Left ventricle myocardium superior (tissue), 1 donor: ENCODE data around the gene FHIT. TPM values are rescaled to one million over a fixed set of nuclear protein-coding genes. Genes with fewer than 3 reads are reported as not detected.

ENCODE experiments used
- ATAC-seq: fragments of 200-7000 bp; cut with Tn5 transposase; one replicate; pipeline ENCODE4 v1.9.1; 2020; ENCODE audit warnings: mild to moderate bottlenecking, moderate library complexity
- DNase-seq: peaks from one replicate; pipeline ENCODE4 v3.0.0-alpha.2; 2020
- intact Hi-C: fragments of 100-400 bp; cut with micrococcal nuclease; formaldehyde crosslinking; loops from one replicate; pipeline ENCODE4 v1.11.0; 2022
- total RNA-seq: library from RNA; stranded (reverse); fragmentation: NEBNext Ultra II Directional; extraction: Animal tissue kit (Norgen Biotek cat#: 25700); gene quantifications from one replicate; pipeline ENCODE4 v1.2.1, GENCODE V29; 2021
- donor health status: DM: no; HTN: yes; CAD: no; lungs with severe emphysema.

The FHIT gene
- total RNA-seq, 1 donor from 2014 or later: 18.2 TPM

DNA sequence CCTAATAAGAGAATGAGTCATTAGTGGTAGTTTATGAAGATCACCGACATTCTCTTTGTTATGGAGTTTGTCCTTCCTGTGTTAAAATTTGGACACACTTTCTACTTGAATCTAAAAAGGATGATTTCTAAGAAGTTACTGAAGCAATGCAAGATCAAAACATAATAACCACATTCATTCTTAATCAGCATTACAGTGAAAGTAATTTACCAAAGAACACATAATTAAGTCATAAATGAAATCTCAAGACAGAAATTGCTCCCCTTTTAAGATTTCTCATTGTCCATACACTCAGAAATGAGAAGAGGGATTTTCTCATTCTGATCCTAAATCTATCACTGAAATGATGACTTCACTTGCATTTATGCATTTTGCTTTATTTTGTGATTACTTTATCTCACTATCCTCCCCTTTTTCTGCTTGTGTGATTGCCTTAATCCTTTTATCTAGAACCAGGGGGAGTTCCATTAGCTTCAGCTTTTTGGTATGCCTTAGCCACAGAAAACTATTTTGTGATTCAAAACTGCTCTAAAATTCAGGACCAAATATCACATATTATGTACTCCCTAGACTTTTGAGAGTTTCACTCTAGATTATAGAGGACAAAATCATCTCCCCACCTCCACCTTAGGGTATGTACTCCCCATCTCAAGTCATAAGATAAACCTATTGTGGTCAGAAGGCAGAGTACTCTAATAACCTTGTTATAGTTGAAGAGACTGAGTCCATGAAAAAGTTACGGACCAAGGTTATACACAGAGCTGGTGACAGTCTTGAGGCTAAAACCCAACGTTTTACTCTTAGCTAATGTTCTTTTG is 1383.9 kb downstream of the FHIT start:
- intact Hi-C loops: no loop called here
- ATAC-seq (no peak), DNase-seq (no peak)

- DNase-seq: no peak
- intact Hi-C loops: no loop called here
- peak; percentile 34 for ATAC-seq
These were observed 1385.2 kb downstream of the FHIT start for GRCh38 chr3:59866076-59866475.

DNA sequence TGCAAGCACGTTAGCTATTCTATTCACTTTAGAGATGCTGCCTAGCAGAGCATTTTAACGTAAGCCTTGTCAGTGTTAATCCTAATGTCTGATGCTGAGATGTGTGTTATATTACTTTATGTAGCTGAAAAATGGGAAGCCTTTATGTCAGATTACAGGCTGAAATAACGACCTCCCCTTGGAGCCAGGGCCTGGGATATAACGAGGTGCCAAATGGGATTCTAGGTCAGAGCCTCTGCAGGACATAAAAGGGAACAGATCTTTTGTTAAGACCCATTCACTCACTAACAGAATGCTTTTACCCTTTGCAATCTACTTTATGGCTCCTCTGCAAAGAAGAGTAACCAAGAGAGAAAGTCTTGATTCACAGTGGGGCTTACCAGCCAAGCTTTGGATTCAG is 1385.9 kb downstream of the FHIT start:
- DNase-seq (no peak), ATAC-seq (no peak)
- intact Hi-C loops: no loop called here

DNA sequence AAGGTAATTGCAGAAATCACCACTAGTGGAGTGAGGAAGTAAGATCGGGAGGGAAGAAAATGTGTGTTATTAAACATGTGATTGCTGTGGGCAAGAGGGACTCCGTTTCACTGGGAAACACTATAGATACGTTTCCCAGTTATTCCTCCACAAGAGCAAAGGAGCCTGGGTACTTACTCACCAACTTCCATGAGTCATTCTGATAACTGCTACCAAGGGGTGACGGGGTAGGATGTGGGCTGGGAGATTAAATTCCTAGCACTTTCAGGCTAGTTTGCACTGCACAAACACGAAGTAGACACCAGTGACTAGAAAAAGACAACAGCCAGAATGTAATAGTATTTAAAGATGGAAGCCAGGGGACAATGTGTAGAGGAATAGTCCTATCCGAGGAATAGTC is 1388.6 kb downstream of the FHIT start:
- ATAC-seq: no peak
- intact Hi-C loops: no loop called here

DNA sequence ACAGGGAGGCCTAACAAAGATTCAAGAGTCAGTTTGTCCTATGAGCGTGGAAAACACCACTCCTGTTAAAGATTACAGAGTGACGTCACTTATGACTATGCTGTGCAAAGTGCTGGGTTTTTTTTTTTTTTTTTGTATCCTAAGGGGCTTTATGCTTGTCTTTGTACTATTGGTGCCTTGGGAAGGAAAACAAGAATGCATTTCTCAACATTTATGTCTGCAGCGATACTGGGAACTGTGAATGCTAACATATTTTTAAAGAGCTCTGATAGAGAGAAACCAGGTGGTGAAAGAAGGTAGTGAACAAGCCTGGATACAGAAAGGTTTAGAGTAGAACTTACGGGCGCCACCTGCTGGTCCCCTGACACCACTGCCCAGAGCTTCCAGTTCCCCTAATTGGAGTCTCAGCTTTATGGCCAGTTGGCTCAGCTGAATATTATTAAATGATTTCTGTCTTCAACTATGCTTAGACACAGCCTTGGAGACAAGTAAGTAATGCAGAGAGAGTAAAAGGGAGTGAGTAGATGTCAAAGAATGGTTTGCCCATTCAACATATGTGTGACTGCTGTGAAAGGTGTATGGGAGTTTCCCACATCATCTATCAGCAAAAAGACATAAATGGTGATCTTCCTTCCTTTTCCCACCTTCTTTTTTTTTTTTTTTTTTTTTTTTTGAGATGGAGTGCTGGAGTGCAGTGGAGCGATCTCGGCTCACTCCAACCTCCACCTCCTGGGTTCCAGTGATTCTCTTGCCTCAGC is 1393.5 kb downstream of the FHIT start:
- ATAC-seq (peak; percentile 98), DNase-seq (peak; percentile 88)
- intact Hi-C loops: loop anchor here (2.0 to 5.0 kb wide), 2 partner anchors 283 to 645 kb away; no protein-coding TSS in a partner anchor

More for the DNA sequence above, 1388.6 kb downstream of the FHIT start:
- DNase-seq: no peak

DNA sequence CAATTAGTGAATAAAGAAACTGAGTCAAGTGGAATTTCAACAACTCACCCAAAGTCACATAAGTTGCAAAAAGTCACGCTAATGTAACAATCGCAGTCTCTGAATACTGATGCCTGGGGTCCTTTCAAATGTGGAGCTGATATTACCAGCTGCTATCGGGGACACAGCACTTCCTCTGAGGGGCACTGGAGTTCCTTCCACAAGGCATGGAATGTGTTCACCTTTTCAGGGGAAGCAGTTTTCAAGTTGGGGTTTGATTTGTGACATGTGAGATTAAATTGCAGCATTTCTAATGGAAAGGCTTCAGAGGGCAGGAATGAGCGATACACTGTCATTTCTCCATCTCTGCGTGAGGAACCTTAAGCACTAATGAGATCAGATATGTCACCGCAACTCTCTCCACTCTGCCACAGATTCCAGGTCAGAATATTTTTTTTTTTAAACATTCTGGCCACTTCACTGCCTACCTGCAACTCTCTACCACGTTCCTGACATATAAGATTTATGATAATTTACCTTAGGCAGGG is 1394.3 kb downstream of the FHIT start:
- ATAC-seq (no peak), DNase-seq (no peak)

DNA sequence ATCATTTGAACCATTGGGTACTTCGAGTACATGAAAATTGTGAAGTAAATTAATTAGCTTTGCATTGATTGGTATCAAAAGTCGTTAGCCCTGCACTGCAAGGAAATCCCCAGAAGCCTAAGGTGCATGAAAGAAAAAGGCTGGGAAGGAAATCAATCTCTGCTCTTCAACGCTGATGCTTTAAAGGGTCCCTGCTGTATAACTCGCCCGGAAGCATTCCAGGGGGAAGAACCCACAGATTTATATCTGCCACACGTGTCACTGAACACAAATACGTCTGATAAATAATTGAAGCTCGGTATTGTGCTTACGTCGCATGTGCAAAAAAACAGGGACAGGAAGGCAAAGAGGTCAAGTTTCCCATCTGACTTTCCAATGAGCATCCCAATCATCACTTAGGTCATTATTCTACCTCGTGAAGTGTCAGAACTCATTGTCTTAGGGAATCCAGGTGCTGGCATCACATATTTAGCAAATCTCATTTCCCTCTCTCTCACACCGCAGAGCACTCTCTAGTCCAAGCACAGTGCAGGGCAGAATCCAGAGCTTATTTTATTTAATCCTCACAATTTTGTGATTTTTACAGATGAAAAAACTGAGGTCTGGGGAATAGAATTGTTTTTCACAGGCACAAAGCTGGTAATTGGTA is 1397.1 kb downstream of the FHIT start:
- intact Hi-C loops: no loop called here
- ATAC-seq (no peak), DNase-seq (no peak)

More for the DNA sequence above, 1394.3 kb downstream of the FHIT start:
- intact Hi-C loops: loop anchor here (2.0 to 5.0 kb wide), 2 partner anchors 282 to 645 kb away; no protein-coding TSS in a partner anchor

DNA sequence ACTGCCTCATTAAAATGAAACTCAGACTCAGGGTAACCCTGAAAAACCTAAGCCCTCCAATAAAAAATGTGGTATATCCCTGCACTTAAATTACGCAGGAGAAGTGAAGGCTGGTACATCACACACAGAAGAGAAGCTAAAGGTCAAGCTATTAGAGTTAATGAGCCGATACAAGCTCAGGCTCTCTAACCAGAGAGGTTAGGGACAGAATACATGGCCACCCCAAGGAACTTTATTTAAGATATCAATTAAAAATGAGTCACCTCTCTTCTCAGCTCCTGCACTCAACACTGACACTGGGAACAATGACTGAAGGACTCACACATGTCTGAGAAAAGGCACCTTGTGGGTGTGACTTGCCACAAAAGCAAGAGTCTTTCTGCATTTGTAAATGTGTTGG is 1400.8 kb downstream of the FHIT start:
- no peak for ATAC-seq
- DNase-seq: no peak
- intact Hi-C loops: no loop called here

GRCh38 chr3:59845386-59845785 is 1405.9 kb downstream of the FHIT start:
- DNase-seq (no peak), ATAC-seq (no peak)
- intact Hi-C loops: no loop called here

- intact Hi-C loops: no loop called here
- DNase-seq (no peak), ATAC-seq (no peak)
These were observed 1407.4 kb downstream of the FHIT start for GRCh38 chr3:59843821-59844220.

DNA sequence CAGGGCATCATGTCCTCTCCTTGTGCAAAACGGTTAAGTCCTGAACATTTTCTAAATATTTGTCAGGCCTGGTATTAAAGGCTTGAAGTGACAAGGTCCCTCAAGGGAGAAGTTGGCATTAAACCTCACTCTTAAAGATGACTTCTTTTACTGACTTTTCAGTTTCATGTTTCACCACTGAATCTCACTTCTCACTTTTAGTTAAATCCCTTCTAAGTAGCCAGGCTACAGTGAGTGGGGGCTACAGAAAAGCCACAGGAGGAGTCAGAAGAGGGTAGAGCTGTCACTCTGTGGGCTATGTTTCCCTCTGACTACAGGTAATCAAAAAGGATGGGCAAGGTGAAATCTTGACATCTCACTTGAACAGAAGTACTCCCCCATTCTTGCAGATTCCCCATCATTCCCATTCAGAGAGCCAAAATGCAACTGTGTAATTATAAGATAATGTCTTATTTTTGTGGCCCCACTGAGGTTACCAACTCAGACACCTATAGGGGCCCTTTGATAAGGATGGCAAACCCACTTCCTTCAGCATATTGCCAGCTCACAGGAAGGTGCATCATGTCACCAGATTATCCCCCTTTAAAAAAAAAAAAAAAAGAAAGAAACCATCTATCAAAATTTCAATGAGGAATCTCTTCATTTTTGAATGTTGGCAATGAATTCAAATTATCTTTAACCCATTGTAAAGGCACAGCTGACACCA is 1411.3 kb downstream of the FHIT start:
- ATAC-seq (no peak), DNase-seq (no peak)
- intact Hi-C loops: no loop called here

DNA sequence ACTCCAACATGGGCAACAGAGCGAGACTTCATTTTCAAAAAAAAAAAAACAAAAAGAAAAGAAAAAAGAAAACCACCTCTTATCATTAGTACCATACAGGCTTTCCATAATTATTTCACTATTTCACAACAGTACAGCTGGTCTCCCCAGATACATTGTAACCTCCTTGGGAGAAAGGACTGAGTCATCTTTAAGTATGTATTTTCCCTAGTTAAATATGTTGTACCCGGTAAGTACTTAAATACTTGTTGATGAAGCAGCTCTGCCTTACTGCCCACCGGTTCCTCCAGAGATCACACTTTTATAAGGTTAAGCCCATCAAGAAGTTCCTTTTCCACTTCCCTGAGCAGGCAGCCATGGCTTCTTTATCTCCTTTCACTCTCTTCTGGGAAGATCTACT is 1412.0 kb downstream of the FHIT start:
- DNase-seq (no peak), ATAC-seq (no peak)
- intact Hi-C loops: no loop called here

DNA sequence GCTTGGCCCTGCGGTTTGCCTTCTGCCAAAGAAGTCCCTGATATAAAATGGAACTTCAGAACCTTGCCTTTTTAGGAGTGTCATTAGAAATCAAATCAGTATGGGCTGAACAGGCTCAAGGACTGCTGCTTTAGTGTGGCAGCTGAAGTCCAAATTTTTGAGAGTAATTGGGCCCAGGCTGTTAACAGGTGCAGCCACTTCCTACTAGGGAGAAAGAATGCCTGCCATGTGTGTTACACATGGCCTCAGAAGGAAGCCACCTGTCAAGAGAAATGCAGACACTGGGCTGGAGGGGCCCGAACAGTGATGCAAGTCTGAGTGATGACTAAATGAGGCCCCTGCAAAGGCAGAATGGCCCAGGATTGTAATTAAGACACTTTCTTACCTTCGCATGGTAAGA is 1414.7 kb downstream of the FHIT start:
- ATAC-seq: peak; percentile 54
- intact Hi-C loops: no loop called here
- DNase-seq: no peak

DNA sequence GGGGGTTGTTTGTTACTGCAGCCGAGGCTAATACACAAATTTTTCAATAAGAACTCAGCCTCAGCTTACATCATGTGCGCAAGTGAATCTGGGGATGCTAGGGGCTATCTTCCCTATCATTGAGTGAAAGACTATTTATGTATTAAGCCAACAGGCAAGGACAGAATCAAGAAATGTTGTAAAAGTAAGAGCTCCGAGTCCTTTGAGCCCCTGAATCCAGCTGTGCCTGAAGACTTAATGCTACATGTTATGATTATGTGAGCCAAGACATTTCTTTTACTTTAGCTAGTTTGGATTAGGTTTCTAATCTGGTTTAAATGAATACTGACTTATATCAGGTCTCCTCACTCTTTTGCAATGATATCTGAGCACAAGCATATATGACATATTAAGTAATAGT is 1418.5 kb downstream of the FHIT start:
- no peak for DNase-seq
- intact Hi-C loops: no loop called here

DNA sequence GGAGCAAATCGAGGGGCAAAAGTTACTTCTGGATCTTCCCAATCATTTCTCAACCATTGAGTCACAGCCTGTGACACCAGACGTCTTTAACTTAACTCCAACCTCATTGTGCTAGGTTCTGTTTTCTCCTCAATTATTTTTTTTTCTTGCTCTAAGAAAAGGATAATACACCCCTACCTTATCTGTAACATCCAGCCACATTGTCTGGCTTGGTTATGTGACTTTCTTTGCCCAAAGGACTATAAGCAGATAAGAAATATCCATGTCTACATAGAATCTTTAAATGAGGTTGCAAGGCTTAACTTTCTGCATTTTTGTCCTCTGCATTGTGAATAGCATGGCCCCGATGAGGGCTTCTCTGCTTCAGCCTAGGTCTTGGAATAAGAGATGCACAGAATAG is 1419.0 kb downstream of the FHIT start:
- DNase-seq (no peak), ATAC-seq (no peak)
- intact Hi-C loops: no loop called here

More for the DNA sequence above, 1418.5 kb downstream of the FHIT start:
- ATAC-seq: no peak

- ATAC-seq (peak; percentile 94), DNase-seq (no peak)
- intact Hi-C loops: no loop called here
These were observed 1419.9 kb downstream of the FHIT start for GRCh38 chr3:59831394-59831793.

DNA sequence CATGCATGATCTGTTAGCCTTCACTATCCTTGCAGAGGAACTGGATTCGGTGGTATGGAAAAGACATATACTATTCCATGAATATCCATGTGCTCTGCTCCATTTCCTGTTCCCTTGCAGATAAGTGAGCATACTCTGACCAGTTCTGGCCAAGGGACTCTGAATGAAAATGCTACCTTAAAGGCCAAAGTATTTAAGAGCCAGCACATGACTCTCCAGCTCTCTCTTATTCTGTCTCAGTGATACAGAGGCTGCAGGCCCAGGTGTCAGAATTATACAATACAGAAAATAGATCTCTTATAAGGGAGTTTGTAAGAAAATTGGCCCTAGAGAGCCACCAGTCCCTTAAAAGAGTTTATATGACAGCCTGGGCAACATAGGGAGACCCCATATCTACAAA is 1421.7 kb downstream of the FHIT start:
- intact Hi-C loops: no loop called here
- no peak for DNase-seq
- peak; percentile 67 for ATAC-seq

DNA sequence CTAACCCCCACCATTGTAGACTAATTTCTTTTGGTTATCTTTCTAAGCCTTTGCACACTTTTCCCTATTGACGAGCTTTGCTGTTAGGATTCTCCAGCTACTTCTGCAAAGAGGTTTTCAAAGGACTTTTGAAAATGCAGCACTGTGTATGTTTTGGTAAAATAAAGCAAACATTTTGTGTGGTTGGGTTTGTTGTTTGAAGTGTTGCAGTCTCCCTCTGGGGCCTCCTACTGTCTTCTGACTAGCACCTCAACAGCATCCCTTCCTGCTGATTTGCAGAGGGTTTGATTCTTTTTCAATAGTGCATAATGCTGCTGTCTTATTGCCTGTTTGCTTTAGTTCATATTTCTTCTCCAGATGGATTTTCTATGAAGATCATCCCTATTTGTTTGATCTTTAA is 1426.4 kb downstream of the FHIT start:
- intact Hi-C loops: no loop called here
- DNase-seq (no peak), ATAC-seq (no peak)

DNA sequence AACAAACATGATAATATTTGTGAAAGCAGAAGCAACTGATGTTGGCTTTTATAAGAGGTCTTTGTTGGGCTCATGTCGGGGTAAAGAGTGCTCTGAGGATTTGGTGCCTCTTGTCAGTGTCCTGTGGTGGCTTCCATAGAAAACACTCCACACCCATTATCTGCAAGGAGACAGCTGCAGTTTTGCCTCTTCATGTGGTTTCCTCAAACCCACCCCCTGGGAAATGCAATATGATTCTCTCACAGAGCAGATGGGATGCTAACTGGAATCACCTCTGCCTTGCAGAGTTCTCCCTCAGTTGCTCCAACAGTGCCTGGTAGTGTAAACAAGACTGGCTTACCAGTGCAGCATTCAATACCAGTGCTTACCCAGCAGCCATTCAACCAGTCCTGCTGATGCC is 1430.0 kb downstream of the FHIT start:
- intact Hi-C loops: no loop called here
- DNase-seq (no peak), ATAC-seq (no peak)
